GM19193 (cell line): ENCODE results near the gene BLOC1S5.
A peak's percentile ranks its signal among the peaks of the same experiment; 100 is the strongest.

ENCODE experiments used
- POLR2A ChIP-seq: IDR thresholded peaks from 4 replicates; pipeline ENCODE4 v1.6.1; 2011; ENCODE audit not compliant: insufficient read depth, insufficient read length; ENCODE audit errors: extremely low read depth

BLOC1S5 gene, protein sequence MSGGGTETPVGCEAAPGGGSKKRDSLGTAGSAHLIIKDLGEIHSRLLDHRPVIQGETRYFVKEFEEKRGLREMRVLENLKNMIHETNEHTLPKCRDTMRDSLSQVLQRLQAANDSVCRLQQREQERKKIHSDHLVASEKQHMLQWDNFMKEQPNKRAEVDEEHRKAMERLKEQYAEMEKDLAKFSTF

DNA sequence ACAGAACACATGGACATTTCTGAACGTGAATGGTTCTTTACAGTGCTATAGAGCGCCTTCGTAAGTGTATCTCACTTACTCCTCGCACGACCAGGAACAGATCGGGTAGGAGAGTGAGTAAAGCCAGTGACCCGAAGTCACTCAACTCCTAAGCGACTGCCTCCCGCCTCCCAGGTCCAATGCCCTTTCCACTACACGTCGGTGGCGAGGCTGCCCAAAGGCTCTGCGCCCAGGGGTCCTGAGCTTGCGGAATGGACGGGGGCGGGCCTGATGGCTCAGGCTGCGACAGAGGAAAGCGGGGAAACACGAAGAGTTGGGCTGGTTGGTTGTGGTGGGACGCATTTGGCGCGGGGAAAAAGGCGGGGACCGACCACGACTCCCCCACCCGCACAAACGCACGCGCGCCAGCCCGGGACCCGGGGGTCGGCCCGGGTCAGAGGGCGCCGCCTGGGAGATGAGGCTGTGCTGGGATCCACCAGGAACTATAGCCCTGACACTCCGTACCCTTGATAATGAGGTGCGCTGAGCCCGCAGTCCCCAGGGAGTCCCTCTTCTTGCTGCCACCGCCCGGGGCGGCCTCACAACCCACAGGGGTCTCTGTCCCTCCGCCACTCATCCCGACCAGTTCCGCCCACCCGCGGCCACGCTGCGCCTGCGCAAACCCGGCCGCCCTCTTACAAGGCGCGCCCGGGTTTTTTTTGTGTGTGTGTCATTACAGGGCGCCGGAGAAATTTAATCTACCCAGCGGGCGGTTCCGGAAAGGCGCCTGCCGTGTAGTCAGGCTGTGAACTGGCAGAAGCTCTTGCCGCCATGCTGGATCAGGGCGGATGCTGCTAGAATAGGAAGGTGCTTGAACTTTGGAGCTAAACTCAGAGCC is at the start of gene BLOC1S5:
TSS of gene BLOC1S5 (minus strand) at position 629 of the 877 bp plus-strand sequence. CDS start at position 616, 13 bp downstream.
- TF ChIP-seq POLR2A: peak; percentile 75

DNA sequence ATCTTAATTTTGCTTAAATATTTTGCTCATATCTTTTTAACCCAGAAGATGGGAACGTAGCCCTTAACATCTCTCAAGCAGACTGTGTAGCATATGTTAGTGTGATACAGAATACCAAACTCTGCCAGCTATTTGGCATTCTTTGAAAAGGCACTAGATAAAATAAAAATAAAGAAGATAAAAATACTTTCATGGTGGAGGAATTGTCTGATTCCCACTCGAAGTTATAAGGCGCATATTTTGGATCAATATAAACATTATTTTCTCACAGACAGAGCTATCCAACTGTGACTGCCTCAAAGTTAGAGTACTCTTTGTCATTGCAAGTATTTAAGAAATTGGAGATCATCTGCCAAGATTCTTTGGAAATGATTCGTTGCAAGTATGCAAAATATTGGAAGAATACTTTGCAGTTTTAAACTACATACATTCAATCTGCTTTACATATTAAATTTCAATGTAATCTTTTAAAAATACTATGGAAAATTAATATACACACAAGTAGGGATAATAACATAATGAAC is 49.0 kb upstream of the BLOC1S5 start:
- no peak for TF ChIP-seq POLR2A

DNA sequence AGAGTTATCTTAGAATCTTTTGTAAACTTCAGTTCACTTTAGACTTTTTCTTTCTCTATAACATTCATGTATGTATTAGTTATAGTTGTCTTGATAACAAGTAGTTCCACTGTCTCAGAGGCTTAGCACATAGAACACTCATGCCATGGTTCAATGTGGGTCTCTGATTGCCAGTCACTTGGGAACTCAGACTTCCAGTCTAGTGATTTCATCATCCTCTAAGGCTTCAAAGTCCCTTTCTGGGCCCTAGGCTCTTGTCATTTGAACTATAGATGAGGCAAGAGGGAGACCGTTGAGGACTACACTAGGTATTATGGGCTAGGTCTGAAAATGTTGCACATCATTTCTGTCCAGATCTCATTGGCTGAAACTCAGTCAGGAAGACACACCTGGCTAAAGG is 46.5 kb upstream of the BLOC1S5 start:
- no peak for TF ChIP-seq POLR2A

DNA sequence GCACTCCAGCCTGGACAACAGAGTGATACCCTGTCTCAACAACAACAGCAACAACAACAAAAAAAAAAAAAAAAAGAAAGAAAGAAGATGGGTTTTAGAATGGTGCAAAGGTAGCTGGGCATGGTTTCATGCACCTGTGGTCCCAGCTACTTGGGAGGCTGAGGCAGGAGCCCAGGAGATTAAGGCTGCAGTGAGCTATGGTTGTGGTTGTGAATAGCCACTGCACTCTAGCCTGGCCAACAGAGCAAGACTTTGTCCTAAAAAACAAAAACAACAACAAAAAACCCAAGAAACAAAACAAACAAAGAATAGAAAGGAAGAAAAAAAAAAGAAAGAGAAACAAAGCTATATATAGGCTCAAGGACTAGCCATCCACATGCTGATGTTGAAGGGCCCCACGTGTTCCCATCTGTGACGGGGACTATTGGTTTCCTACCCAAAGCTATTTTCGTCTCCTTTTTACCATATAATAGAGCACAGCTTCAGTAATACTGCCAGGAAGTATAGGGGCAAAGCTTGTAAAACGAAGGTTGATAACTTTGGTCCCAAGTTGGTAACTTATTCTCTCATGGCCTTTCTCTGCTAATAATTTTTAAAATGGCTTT is 46.0 kb upstream of the BLOC1S5 start:
- no peak for TF ChIP-seq POLR2A

DNA sequence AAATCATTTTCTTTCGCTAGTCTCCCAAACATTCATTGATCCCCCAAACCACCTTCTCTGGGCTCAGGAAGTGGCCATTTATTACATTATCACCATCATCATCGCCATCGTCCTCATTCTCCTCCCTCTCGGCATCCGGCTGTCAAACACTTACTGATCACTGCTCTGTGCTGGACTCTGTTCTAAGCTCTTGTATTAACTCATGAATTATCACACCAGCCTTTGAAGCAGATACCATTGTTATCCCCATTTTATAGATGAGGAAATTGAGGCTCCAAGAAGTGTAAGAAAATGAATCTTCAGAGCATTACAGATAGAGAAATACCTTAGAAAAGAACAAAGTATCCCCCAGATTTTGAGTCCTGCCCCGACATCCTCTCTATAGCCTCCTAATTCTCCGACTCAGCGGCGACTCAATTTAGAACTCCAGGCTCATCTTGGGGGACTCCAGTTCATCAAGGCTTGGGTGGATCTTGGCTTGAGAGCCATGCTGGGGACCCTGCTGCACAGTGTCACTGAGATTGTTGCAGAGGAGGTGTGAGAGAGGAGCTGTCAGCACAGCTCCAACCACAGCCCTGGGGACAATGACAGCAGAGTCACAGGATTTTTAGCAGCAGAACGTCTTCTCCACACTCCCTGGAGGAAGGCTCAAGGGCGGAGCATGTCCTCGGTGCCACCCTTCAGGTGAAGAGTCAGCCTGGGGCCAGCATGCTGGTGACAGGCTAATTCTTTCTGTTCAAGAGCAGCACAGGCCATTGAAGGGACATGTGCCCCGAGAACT is 44.8 kb upstream of the BLOC1S5 start:
- TF ChIP-seq POLR2A: no peak

DNA sequence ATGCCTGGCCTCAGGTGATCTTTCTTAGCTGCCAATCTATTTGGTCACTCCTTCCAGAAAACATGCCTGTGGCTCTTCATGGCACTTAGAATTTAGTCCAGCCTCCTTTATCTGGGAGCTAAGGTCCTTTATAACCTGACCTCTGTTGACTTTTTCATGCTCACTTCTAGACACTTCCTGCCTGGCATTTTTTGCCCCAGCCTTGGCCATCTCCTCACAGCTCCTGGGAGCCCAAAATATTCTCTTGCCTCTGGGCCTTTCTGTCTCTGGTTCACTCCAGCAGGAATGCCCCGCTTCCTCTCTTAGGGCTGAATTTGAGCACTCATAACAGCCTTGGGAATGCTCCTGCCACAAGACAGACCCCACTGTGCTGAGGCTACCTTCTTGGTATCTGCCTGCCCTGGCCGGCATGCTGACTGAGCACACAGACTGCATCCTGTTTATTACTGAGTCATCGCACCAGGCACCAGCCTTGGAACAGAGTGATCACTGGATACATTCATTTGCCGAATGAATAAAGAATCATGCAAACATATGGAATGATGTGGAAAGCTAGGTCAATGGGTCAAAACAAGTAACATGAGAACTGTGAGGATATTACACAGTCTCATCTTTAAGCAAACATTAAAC is 44.0 kb upstream of the BLOC1S5 start:
- TF ChIP-seq POLR2A: no peak

DNA sequence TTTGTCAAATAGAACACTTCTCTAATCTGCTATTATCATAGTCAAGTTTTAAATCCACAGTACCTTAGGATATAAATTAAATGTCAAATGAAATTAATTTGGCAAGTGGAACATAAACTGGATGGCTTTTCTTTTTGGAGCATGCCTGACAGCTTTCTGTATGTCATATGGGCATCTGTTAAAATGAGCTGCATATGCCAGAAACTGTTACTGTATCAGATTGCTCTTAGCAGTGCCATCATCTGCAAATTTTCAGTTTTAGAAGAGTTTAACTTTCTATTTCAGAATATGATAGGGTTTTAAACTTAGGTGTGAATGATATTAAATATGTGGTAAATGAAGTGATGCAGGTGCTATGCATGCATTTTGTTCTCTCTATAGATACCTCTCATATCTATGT is 41.6 kb upstream of the BLOC1S5 start:
- TF ChIP-seq POLR2A: no peak

DNA sequence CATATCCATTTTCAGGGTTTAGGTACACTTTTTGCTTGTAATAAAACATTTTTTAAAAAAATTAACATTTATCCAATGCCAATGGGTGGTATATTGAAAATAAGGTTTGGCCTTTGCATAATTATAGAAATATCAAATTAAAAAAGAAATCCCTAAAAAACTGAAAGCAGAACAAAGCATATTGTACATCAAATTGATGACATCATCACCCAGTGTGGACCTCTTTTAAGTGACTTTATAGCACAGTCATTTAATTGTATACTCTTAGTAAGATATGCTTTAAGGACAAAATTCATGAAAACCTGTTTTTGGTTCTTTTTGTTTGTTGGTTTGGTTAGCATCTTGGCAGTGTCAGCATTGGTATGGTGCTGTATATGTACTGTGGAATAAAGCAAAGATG is 39.5 kb upstream of the BLOC1S5 start:
- TF ChIP-seq POLR2A: no peak

DNA sequence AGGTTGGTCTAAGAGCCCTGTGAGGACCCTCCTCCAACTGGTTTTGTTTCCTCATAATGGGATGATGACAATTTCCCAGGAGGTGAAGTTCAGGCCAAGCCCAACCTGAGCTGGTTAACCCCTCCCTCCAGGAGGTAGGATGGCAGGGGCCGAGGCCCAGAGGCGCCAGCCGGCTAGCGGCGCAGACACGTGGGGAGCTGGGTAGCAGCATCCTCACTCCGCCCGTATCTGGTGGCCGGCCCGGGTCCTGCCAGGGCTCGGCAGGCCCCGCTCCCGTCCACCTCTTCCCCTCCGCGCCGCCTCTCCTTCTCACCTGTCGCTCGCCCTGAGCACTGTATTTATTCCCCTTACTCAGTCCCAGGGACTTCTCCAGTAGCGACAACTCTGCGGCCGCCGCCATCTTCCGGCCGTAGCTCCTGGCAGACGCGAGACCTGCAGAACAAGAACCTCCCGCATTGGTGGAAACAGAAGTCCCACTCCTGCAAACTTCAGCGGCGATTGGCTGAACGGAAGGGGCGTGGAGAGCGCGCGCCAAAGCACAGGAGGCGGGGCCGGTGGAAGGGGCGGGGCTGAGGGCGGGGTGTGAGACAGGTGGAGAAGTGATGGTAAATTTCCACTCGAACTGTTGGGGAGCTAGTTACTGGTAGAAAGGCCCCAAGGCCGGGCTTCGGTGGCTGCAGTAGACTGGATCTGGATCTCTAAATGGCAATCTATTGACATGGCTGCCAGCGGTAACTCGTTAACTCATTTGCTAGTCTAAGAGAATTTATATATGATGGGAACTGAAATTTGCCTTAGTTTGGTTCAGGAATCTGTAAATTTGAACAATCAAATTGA is 38.2 kb upstream of the BLOC1S5 start, which contains the start of gene EEF1E1:
TSS of gene EEF1E1 (minus strand) at position 427 of the 837 bp plus-strand sequence. CDS start at position 400, 27 bp downstream.
- TF ChIP-seq POLR2A: peak; percentile 80

DNA sequence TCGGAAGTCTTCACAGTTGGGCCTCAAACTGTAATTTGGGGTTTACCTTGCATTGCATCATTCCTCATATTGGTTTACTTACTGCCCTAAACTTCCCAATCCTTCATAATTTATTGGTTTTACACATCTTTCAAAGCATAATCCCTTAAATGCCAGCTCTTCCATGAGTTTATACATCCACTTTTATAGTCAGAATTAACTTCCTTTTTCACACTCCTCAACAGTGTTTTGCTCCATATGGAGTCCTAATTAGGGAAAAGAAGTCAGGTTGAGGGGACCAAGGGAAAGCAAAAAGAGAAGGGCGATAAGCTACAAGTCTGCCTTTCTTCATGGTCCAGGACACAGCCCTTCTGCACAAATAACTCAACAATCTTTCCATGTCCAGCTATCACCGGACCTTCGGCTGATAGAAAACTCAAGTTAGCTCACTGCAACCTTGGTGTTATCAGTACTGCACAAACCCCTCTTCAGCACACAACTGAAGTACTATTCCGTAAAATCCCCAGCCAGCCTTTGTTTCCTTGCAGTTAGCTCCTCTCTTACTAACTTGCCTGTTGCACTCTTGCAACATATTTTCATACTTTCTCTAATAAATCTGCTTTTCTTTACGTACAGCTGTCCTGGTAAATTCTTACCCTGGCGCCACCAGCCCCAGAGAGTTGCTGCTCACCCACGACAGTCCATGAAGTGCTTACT is 36.1 kb upstream of the BLOC1S5 start:
- no peak for TF ChIP-seq POLR2A

DNA sequence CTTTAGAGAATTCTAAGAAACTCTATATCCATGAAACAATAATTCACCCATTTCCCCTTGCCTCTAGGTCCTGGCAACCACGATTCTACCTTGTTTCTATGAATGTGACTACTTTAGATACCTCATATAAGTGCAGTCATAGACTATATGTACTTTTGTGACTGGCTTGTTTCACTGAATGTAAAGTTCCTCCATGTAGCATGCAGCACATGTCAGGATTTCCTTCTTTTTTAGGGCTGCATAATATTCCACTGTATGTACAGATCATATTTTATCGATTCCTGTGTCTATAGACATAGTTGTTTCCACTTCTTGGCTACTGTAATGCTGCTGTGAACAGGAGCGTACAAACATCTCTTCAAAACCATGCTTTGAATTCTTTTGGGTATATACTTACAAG is 26.5 kb upstream of the BLOC1S5 start:
- no peak for TF ChIP-seq POLR2A

DNA sequence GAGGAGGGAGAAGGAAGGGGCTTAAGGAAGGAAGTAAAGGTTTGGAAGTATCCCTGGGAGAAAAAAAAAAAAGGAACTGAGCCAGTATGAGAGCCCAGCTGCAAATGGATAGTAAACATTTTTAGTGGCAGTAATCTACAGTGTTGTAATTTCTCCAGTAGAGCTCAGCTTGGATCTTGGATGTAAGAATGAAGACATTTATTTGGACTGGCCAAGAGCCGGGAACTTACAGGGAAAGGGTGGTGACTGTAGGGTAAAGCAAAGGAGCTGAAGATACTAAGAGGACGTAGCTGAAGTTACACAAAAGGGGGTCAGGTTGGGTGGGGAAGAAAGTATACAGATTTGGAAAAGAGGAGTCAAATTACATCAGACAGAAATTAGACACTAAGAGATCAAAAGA is 24.7 kb upstream of the BLOC1S5 start:
- TF ChIP-seq POLR2A: no peak
